Nephron progenitor cell (in vitro differentiated cells): ENCODE measurements around the gene SCAMP2.

Source experiments
- DNase-seq: peaks from one replicate; pipeline ENCODE4 v3.0.0; 2021
- H3K27ac Mint-ChIP-seq: 2 replicates; pipeline ENCODE4 v1.8.0; 2021; ENCODE audit warnings: mild to moderate bottlenecking, moderate library complexity, mixed read lengths
- H3K27me3 Mint-ChIP-seq: 2 replicates; pipeline ENCODE4 v1.8.0; 2021; ENCODE audit warnings: mild to moderate bottlenecking, low read depth, mixed read lengths; ENCODE audit not compliant: poor library complexity
- H3K36me3 Mint-ChIP-seq: 2 replicates; pipeline ENCODE4 v1.8.0; 2021; ENCODE audit warnings: low read depth, mixed read lengths
- H3K4me1 Mint-ChIP-seq: 2 replicates; pipeline ENCODE4 v1.8.0; 2021; ENCODE audit warnings: mixed read lengths
- H3K4me3 Mint-ChIP-seq: 2 replicates; pipeline ENCODE4 v1.8.0; 2021; ENCODE audit warnings: mild to moderate bottlenecking, moderate library complexity, mixed read lengths
- H3K9me3 Mint-ChIP-seq: 2 replicates; pipeline ENCODE4 v1.8.0; 2021; ENCODE audit warnings: mild to moderate bottlenecking, moderate library complexity, mixed read lengths
- TF ChIP-seq, protein P1 (sequence below): fragments of 200-600 bp; sonication (generic); IDR thresholded peaks from 2 replicates; pipeline ENCODE4 v1.5.0; 2021; ENCODE audit warnings: antibody characterized with exemption

SCAMP2 gene

DNA sequence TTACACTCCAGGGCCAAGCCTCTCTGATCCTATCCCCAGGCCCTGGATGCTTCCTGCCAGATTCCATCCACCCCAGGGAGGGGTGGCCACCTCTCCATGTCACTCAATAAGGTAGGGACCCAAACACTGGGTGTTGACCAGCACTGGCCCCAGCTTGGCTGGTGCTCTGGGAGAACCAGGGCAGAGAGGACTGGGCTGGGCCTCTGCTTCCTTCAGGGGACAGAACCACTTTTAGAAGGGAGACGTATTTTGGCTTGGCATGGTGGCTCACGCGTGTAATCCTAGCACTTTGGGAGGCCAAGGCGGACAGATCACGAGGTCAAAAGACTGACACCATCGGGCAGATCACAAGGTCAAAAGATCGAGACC, 51.4 kb downstream of the SCAMP2 start:
- H3K27me3 Mint-ChIP-seq: peaks cover 71% of the 10 kb centered on the region
- H3K4me1 Mint-ChIP-seq: peaks cover 20% of the 10 kb centered on the region
- no peak for DNase-seq
- no peak overlapping the region for H3K4me3 Mint-ChIP-seq
- H3K9me3 Mint-ChIP-seq: no peaks in the 10 kb centered on the region
- H3K36me3 Mint-ChIP-seq: no peaks in the 10 kb centered on the region
- no peak overlapping the region for H3K27ac Mint-ChIP-seq
- TF ChIP-seq, protein P1, sequence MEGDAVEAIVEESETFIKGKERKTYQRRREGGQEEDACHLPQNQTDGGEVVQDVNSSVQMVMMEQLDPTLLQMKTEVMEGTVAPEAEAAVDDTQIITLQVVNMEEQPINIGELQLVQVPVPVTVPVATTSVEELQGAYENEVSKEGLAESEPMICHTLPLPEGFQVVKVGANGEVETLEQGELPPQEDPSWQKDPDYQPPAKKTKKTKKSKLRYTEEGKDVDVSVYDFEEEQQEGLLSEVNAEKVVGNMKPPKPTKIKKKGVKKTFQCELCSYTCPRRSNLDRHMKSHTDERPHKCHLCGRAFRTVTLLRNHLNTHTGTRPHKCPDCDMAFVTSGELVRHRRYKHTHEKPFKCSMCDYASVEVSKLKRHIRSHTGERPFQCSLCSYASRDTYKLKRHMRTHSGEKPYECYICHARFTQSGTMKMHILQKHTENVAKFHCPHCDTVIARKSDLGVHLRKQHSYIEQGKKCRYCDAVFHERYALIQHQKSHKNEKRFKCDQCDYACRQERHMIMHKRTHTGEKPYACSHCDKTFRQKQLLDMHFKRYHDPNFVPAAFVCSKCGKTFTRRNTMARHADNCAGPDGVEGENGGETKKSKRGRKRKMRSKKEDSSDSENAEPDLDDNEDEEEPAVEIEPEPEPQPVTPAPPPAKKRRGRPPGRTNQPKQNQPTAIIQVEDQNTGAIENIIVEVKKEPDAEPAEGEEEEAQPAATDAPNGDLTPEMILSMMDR: no peak

DNA sequence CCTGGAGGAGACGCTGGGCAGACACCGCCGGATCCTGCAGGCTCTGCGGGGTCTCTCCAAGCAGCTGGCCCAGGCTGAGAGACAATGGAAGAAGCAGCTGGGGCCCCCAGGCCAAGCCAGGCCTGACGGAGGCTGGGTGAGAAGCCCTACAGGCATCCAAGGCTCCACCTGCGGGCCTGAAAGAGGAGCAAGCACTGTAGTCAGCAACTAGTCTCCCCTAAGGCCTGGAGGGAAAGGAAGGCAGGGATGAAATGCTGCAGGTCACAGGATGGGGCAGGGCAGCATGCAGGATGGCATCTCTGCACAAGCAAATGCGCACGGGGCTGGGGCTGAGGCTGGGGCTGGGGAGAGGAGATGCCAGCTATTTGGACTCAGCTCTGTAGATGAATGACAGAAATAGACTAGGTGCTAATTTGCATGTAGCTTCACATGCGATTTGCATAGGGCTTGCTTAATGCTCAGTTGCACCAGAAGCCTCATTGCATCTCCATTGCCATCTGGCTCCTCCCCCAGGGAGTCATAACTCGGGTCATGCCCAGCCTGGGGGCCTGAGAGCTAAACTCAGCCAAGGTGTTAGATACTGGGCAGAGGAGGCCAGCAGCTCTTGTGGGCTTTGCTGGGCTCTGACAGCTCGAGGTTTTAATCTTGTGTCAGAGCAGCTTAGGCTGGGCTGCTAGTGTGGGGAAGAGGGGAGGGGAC, 51.9 kb downstream of the SCAMP2 start:
- no peaks in the 10 kb centered on the region for H3K36me3 Mint-ChIP-seq
- DNase-seq: no peak
- TF ChIP-seq, protein P1: no peak
- H3K4me3 Mint-ChIP-seq: no peak overlapping the region
- no peaks in the 10 kb centered on the region for H3K9me3 Mint-ChIP-seq
- H3K27me3 Mint-ChIP-seq: peaks cover 67% of the 10 kb centered on the region
- H3K27ac Mint-ChIP-seq: no peak overlapping the region
- peaks cover 20% of the 10 kb centered on the region for H3K4me1 Mint-ChIP-seq

DNA sequence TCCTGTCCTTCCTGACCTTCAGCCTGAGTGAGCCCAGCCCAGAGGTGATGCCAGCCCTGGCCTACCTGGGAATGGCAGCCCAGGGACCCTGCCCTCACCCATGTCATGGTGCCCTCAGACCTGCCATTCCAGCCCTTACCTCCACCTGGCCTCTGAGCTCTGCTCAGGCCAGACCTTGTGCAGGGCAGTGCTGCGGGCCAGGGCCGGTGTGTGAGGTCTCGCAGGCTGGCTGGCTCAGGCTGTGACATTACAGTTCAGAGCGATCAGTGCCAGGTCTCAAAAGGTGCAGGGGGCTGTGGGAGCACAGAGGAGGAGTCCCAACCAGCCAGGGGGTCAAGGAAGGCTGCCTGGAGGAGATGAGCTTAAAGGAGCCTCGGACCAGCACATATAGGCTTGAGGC, 53.1 kb downstream of the SCAMP2 start:
- Mint-ChIP-seq H3K27ac (no peak overlapping the region), H3K36me3 (no peaks in the 10 kb centered on the region), H3K4me1 (peaks cover 20% of the 10 kb centered on the region), H3K4me3 (no peak overlapping the region), H3K27me3 (peaks cover 63% of the 10 kb centered on the region), H3K9me3 (no peaks in the 10 kb centered on the region)
- no peak for DNase-seq
- TF ChIP-seq, protein P1: no peak

DNA sequence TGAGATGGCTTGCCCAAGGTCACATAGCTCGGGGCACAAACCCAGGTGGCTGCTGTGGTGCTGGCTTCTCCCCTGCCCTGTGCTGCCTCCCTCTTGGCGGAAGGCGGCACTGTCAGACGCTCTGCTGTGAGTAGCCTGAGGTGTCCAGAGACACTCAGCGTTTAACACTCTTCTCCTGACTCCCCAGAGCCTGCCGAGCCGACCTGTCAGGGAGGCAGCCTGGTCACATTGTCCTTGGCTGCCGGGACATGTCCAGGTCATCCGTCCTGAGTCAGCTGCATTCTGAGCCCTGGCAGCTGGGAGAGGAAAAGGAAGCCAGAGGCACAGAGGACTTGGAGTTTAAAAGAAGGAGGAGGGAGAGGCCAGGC, 55.8 kb downstream of the SCAMP2 start:
- H3K27me3 Mint-ChIP-seq: peaks cover 43% of the 10 kb centered on the region
- TF ChIP-seq, protein P1: no peak
- H3K36me3 Mint-ChIP-seq: no peaks in the 10 kb centered on the region
- DNase-seq: no peak
- H3K4me1 Mint-ChIP-seq: peaks cover 20% of the 10 kb centered on the region
- H3K9me3 Mint-ChIP-seq: no peaks in the 10 kb centered on the region
- H3K27ac Mint-ChIP-seq: no peak overlapping the region
- H3K4me3 Mint-ChIP-seq: no peak overlapping the region

DNA sequence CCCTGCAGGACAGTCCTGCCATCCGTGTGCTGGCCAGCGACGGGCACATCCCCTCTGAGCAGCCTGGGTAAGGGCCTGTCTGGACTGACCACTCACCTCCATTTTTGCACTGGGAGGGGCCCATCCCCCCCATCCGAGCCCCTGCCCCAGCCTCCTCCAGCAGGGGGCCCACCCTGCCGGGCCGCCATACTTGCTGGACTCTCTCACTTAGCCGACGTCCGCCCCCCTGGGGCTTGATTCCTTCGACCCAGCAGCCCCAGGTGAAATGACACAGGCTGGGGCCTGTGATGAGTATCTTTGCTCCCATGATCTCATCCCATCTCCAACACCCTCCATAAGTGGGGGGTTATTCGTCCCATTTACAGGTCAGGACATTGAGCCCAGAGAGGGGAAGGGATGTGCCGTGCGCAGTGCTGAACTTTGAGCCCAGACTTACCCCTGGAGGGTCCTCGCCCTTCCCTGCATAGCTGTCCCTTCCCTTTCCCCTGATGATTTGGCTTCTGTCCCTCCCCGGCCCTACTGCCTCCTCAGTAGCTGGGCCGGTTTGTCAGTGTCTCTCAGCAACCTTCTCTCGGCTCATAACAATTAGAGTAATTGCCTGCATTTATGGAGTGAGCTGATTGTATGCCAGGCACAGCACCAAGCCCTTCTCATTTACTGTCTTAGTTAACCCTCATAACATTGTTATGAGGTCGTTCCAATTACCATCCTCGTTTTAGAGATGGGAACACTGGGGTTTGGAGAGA, 56.4 kb downstream of the SCAMP2 start:
- DNase-seq: no peak
- no peaks in the 10 kb centered on the region for H3K36me3 Mint-ChIP-seq
- H3K4me3 Mint-ChIP-seq: no peak overlapping the region
- no peak overlapping the region for H3K27ac Mint-ChIP-seq
- no peaks in the 10 kb centered on the region for H3K9me3 Mint-ChIP-seq
- H3K27me3 Mint-ChIP-seq: peaks cover 38% of the 10 kb centered on the region
- TF ChIP-seq, protein P1: no peak
- peaks cover 20% of the 10 kb centered on the region for H3K4me1 Mint-ChIP-seq

DNA sequence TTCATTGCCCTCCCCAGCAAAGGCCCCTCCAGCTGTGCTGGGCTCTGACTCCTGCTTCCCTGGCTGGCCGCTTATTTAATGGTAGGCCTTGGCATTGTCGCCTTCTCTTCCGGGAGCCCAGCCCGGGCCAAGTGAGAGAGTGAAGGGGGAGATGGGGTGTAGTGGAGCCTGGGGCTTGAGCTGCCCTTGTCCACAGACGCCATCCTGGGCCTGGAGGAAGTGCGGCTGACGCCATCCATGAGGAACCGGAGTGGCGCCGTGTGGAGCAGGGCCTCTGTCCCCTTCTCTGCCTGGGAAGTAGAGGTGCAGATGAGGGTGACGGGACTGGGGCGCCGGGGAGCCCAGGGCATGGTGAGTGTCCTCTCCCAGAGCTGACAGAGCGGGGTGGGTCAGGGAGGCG, 57.2 kb downstream of the SCAMP2 start:
- Mint-ChIP-seq H3K27ac (no peak overlapping the region), H3K4me3 (no peak overlapping the region), H3K4me1 (peaks cover 16% of the 10 kb centered on the region), H3K36me3 (no peaks in the 10 kb centered on the region), H3K27me3 (peaks cover 31% of the 10 kb centered on the region), H3K9me3 (no peaks in the 10 kb centered on the region)
- TF ChIP-seq, protein P1: no peak
- no peak for DNase-seq
